HEK293 (cell line): ENCODE results near the gene ZNF764.

Experiments used
- REPIN1 ChIP-seq: fragments of 450-650 bp; formaldehyde crosslinking; IDR thresholded peaks from 2 replicates; pipeline ENCODE4 v1.5.1; 2017; ENCODE audit warnings: missing biosample characterization, missing genetic modification characterization, low read depth
- SETDB1 ChIP-seq: IDR thresholded peaks from one replicate; pipeline ENCODE4 v1.6.1; 2017; ENCODE audit warnings: mild to moderate bottlenecking, low read length, moderate library complexity, mixed read lengths; ENCODE audit not compliant: insufficient read length
- ZNF133 ChIP-seq: fragments of 450-650 bp; formaldehyde crosslinking; IDR thresholded peaks from 2 replicates; pipeline ENCODE4 v1.5.1; 2016; ENCODE audit warnings: missing biosample characterization, missing genetic modification characterization
- ZNF140 ChIP-seq: fragments of 450-650 bp; formaldehyde crosslinking; IDR thresholded peaks from 2 replicates; pipeline ENCODE4 v1.5.1; 2016; ENCODE audit warnings: missing biosample characterization, missing genetic modification characterization
- ZNF16 ChIP-seq: fragments of 450-650 bp; formaldehyde crosslinking; IDR thresholded peaks from 2 replicates; pipeline ENCODE4 v1.5.1; 2016; ENCODE audit warnings: low read depth, missing biosample characterization, missing genetic modification characterization
- ZNF175 ChIP-seq: fragments of 450-650 bp; formaldehyde crosslinking; IDR thresholded peaks from 2 replicates; pipeline ENCODE4 v1.5.1; 2016; ENCODE audit warnings: missing biosample characterization, missing genetic modification characterization
- ZNF777 ChIP-seq: fragments of 450-650 bp; formaldehyde crosslinking; IDR thresholded peaks from 2 replicates; pipeline ENCODE4 v1.5.1; 2017; ENCODE audit warnings: missing biosample characterization, missing genetic modification characterization, borderline replicate concordance
- TF ChIP-seq, protein P1 (sequence below): fragments of 450-650 bp; formaldehyde crosslinking; IDR thresholded peaks from 2 replicates; pipeline ENCODE4 v1.5.1; 2016; ENCODE audit warnings: missing biosample characterization, missing genetic modification characterization
- TF ChIP-seq, protein P2 (sequence below): fragments of 450-650 bp; formaldehyde crosslinking; IDR thresholded peaks from 2 replicates; pipeline ENCODE4 v1.5.1; 2016; ENCODE audit warnings: missing biosample characterization, missing genetic modification characterization, borderline replicate concordance
- TF ChIP-seq, protein P3 (sequence below): fragments of 450-650 bp; formaldehyde crosslinking; IDR thresholded peaks from 2 replicates; pipeline ENCODE4 v1.5.1; 2016; ENCODE audit warnings: missing biosample characterization, missing genetic modification characterization, low read depth
- TF ChIP-seq, protein P4 (sequence below): fragments of 450-650 bp; formaldehyde crosslinking; IDR thresholded peaks from 2 replicates; pipeline ENCODE4 v1.5.1; 2016; ENCODE audit warnings: missing biosample characterization, missing genetic modification characterization
- TF ChIP-seq, protein P5 (sequence below): fragments of 450-650 bp; formaldehyde crosslinking; IDR thresholded peaks from 2 replicates; pipeline ENCODE4 v1.5.1; 2017; ENCODE audit warnings: missing biosample characterization, mild to moderate bottlenecking, missing genetic modification characterization, moderate library complexity
- TF ChIP-seq, protein P6 (sequence below): fragments of 450-650 bp; formaldehyde crosslinking; IDR thresholded peaks from 2 replicates; pipeline ENCODE4 v1.5.1; 2016; ENCODE audit warnings: missing biosample characterization, missing genetic modification characterization

DNA sequence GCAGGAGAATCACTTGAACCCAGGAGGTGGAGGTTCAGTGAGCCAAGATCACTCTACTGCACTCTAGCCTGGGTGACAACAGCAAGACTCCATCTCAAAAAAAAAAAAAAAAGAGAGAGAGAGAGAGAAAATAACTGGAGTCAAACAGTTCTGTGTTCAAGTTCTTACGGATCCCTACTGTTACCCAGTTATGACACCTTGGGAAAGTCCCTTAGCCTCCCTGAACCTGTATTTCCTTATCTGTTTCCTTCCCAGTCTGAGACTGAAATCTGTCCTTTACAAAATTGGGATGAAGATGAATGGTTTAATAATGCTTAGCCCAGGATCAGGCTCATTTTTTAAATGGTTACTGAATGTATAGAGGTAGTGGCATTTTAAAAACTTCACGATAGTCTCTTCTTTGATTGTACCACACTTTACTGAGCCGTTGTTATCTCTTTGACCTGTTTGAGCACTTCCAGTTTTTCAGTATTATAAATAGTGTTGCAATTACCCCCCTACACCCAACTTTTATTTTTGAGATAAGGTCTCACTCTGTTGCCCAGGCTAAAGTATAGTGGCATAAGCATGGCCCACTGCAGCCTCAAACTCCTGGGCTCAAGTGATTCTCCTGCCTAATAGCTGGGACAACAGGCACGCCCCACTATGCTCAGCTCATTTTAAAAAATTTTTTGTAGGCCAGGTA is 49.0 kb downstream of the ZNF764 start:
- TF ChIP-seq, protein P1, sequence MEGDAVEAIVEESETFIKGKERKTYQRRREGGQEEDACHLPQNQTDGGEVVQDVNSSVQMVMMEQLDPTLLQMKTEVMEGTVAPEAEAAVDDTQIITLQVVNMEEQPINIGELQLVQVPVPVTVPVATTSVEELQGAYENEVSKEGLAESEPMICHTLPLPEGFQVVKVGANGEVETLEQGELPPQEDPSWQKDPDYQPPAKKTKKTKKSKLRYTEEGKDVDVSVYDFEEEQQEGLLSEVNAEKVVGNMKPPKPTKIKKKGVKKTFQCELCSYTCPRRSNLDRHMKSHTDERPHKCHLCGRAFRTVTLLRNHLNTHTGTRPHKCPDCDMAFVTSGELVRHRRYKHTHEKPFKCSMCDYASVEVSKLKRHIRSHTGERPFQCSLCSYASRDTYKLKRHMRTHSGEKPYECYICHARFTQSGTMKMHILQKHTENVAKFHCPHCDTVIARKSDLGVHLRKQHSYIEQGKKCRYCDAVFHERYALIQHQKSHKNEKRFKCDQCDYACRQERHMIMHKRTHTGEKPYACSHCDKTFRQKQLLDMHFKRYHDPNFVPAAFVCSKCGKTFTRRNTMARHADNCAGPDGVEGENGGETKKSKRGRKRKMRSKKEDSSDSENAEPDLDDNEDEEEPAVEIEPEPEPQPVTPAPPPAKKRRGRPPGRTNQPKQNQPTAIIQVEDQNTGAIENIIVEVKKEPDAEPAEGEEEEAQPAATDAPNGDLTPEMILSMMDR (tag by site-specific recombination), result no peak
- TF ChIP-seq ZNF175 (tag by site-specific recombination) (no peak), ZNF133 (tag by site-specific recombination) (no peak), SETDB1 (no peak), ZNF777 (tag by site-specific recombination) (no peak), REPIN1 (tag by site-specific recombination) (no peak), ZNF16 (no peak), ZNF140 (tag by site-specific recombination) (no peak)
- TF ChIP-seq, protein P2, sequence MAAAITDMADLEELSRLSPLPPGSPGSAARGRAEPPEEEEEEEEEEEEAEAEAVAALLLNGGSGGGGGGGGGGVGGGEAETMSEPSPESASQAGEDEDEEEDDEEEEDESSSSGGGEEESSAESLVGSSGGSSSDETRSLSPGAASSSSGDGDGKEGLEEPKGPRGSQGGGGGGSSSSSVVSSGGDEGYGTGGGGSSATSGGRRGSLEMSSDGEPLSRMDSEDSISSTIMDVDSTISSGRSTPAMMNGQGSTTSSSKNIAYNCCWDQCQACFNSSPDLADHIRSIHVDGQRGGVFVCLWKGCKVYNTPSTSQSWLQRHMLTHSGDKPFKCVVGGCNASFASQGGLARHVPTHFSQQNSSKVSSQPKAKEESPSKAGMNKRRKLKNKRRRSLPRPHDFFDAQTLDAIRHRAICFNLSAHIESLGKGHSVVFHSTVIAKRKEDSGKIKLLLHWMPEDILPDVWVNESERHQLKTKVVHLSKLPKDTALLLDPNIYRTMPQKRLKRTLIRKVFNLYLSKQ (tag by site-specific recombination), result no peak
- TF ChIP-seq, protein P3, sequence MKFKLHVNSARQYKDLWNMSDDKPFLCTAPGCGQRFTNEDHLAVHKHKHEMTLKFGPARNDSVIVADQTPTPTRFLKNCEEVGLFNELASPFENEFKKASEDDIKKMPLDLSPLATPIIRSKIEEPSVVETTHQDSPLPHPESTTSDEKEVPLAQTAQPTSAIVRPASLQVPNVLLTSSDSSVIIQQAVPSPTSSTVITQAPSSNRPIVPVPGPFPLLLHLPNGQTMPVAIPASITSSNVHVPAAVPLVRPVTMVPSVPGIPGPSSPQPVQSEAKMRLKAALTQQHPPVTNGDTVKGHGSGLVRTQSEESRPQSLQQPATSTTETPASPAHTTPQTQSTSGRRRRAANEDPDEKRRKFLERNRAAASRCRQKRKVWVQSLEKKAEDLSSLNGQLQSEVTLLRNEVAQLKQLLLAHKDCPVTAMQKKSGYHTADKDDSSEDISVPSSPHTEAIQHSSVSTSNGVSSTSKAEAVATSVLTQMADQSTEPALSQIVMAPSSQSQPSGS, result no peak
- TF ChIP-seq, protein P4, sequence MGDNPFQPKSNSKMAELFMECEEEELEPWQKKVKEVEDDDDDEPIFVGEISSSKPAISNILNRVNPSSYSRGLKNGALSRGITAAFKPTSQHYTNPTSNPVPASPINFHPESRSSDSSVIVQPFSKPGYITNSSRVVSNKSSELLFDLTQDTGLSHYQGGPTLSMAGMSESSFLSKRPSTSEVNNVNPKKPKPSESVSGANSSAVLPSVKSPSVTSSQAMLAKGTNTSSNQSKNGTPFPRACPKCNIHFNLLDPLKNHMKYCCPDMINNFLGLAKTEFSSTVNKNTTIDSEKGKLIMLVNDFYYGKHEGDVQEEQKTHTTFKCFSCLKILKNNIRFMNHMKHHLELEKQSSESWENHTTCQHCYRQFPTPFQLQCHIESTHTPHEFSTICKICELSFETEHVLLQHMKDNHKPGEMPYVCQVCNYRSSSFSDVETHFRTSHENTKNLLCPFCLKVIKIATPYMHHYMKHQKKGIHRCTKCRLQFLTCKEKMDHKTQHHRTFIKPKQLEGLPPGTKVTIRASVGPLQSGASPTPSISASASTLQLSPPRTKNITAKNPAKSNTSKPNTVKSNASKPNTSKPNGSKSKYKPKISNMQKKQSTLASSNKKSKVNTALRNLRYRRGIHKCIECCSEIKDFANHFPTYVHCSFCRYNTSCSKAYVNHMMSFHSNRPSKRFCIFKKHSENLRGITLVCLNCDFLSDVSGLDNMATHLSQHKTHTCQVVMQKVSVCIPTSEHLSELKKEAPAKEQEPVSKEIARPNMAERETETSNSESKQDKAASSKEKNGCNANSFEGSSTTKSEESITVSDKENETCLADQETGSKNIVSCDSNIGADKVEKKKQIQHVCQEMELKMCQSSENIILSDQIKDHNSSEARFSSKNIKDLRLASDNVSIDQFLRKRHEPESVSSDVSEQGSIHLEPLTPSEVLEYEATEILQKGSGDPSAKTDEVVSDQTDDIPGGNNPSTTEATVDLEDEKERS (tag by site-specific recombination), result no peak
- TF ChIP-seq, protein P5, sequence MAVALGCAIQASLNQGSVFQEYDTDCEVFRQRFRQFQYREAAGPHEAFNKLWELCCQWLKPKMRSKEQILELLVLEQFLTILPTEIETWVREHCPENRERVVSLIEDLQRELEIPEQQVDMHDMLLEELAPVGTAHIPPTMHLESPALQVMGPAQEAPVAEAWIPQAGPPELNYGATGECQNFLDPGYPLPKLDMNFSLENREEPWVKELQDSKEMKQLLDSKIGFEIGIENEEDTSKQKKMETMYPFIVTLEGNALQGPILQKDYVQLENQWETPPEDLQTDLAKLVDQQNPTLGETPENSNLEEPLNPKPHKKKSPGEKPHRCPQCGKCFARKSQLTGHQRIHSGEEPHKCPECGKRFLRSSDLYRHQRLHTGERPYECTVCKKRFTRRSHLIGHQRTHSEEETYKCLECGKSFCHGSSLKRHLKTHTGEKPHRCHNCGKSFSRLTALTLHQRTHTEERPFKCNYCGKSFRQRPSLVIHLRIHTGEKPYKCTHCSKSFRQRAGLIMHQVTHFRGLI, result no peak
- TF ChIP-seq, protein P6, sequence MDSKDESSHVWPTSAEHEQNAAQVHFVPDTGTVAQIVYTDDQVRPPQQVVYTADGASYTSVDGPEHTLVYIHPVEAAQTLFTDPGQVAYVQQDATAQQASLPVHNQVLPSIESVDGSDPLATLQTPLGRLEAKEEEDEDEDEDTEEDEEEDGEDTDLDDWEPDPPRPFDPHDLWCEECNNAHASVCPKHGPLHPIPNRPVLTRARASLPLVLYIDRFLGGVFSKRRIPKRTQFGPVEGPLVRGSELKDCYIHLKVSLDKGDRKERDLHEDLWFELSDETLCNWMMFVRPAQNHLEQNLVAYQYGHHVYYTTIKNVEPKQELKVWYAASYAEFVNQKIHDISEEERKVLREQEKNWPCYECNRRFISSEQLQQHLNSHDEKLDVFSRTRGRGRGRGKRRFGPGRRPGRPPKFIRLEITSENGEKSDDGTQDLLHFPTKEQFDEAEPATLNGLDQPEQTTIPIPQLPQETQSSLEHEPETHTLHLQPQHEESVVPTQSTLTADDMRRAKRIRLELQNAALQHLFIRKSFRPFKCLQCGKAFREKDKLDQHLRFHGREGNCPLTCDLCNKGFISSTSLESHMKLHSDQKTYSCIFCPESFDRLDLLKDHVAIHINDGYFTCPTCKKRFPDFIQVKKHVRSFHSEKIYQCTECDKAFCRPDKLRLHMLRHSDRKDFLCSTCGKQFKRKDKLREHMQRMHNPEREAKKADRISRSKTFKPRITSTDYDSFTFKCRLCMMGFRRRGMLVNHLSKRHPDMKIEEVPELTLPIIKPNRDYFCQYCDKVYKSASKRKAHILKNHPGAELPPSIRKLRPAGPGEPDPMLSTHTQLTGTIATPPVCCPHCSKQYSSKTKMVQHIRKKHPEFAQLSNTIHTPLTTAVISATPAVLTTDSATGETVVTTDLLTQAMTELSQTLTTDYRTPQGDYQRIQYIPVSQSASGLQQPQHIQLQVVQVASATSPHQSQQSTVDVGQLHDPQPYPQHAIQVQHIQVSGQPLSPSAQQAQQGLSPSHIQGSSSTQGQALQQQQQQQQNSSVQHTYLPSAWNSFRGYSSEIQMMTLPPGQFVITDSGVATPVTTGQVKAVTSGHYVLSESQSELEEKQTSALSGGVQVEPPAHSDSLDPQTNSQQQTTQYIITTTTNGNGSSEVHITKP (tag by site-specific recombination), result no peak
